GM18858 (cell line): ENCODE measurements around the gene GRM1.
"Not testable (repeated sequence)": the region's sequence is repeated elsewhere in the genome, so short reads cannot be mapped to it uniquely, and the experiment has no call there.

Experiments
- ATAC-seq: cut with Tn5 transposase; IDR thresholded peaks from one replicate; pipeline ENCODE4 v1.9.1; 2021; ENCODE audit not compliant: unreplicated experiment

Gene GRM1

DNA sequence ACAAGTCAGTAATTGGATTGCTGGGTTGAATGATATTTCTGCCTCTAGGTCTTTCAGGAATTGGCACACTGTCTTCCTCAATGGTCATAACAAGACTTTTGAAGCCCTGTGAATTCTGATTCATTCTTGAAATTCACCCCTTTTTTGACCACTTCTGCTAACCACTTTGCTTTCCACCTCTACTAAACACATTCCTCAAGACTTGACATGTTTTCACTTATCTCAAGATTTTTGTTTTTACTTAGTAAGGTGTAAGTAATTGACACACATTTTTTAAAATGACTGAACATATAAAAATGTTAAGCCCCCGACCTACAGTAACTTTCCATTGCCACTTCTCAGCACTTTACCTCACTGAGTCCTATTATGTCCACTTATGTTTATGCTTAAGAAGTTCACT, 239.1 kb downstream of the GRM1 start:
- ATAC-seq = no peak

DNA sequence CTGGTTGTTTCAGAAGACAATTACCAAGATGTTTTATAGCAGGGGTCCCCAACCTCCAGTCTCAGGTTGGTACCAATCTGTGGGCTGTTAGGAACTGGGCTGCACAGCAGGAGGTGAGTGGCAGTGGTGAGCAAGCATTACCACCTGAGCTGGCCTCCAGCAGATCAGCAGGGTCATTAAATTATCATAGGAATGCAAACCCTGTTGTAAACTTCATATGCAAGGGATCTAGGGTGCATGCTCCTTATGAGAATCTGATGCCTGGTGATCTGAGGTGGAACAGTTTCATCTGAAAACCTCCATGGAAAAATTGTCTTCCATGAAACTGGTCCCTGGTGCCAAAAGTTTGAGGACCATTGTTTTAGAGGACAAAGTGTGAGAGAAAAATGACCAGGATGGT, 240.6 kb downstream of the GRM1 start:
- ATAC-seq = no peak

- not testable (repeated sequence) for ATAC-seq
Observed at GRCh38 chr6:146271163-146271562, 242.3 kb downstream of the GRM1 start.

DNA sequence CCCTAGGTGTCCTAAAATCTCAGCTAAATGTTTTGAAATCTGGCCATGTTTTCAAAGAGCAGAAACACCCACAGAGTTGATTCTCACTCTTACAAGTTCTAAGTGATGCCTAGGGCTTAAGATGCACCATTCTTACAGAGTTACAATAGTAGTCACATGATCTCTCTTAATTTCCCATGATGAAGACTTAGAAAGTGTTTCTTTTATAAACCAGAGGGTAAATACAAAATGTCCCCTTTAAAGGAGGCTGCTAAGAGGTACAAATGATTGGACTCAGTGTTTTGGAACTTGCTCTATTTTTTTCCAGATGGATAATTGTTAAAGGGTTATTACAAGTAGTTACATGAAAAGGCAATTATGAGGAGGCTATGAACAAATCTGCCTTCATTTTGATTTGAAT, 244.6 kb downstream of the GRM1 start:
- ATAC-seq = no peak

DNA sequence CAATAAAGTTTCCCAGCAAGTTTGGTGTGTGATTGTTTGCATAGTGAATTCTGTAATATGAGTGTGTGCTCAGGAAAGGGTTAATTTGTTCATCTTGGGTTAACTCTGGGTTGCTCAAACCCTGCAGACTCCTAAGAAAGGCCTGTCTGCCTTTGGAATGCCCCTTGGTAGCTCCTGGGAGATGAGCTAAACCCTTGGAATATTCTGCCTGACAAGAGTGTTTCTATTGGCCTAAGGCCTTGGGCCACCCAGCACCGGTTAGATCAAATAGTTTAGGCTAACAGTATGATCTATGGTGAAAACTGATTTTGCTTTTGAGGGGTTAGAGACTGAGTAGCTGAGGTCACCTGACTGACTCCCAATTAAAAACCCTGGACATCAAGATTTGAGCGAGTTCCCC, 248.3 kb downstream of the GRM1 start:
- no peak for ATAC-seq

DNA sequence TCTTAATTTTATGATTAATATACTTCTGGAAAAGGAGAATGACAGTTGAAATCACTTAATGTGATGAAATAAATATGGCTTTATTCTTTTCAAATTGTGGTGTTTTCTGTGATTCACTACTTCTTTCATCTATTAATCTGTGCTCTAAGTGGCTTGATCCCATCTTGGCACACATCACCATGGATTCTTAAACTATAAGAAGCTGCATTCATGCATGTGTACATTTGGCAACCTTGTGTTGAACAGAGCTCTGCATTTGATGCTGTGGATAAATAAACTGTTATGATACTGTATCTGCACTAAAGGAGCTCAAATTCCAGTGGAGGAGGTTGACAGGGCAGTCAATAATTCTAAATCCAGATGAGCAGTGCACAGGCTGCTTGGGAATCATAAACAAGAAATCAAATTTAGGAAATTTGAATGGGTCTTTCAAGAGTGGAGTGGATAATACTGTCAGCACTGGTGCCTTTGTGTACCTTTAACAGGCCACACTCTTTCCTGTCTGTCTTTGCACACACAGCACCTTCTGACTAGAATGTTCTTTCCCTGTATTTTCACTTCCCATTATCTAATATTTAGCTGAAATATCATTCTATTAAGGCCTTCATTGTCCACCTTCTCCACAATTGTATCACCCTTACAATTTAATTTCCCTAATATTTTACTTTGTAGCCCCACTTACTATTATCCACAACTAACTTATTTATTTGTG, 252.9 kb downstream of the GRM1 start:
- no peak for ATAC-seq

DNA sequence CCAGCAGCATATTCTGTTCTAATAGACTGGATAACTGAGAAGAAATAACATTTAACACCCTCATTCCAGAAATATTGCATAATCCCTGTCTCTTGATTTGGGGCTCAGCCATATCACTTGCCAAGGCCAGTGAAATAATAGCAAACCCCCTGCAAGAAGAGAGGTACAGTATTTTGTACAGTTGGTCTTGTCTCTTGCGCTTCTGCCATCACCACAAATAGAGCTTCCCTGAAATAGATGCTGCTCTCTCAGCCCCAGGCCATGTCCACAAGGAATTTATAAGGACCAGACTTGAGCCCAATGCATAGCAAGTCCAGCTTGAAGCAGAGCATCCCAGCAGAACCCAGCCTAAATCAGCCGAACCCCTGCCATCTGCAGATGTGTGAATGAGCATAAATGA, 254.0 kb downstream of the GRM1 start:
- ATAC-seq = no peak

DNA sequence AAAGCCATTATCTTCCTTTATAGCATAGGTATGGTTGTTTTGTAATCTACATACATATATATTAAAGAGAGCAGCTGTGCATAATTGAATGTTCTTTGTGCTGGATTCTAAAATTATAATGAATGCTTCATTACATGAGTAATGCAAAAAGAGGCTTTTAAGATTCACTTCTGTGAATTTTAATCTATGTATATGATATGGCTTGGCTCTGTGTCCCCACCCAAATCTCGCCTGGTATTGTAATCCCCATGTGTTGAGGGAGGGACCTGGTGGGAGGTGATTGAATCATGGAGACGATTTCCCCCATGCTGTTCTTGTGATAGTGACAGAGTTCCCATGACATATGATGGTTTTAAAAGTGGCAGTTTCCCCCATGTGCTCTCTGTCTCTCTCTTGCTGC, 255.4 kb downstream of the GRM1 start:
- ATAC-seq = no peak

GRCh38 chr6:146286961-146287360, 258.1 kb downstream of the GRM1 start:
- ATAC-seq = no peak

DNA sequence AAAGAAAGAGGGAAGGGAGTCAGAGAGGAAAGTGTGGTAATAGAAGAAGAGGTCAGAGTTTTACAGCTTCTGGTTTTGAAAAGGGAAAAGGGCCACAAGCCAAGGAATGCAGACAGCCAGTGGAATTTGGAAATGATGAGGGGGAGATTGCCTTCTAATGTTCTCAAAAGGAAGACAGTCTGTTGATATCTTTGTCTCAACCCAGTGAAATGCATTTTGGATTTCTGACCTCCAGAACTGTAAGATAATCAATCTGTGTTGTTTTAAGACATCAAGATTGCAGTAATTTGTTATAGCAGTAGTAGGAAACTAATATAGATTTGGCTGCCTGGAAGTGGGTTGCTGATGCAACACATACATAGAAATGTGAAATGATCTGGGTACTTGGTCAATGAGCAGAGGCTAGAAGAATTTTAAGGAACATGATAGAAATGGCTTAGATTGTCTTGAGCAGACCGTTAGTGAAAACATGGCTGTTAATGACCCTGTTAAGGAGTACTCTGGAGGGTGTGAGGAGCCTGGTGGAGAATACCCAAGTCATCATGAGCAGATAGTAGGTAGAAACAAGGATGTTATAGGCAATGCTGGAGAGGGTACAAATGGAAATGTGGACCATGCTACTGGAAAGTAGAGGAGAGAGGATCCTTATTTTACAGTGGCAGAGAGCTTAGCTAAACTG, 259.0 kb downstream of the GRM1 start:
- no peak for ATAC-seq

DNA sequence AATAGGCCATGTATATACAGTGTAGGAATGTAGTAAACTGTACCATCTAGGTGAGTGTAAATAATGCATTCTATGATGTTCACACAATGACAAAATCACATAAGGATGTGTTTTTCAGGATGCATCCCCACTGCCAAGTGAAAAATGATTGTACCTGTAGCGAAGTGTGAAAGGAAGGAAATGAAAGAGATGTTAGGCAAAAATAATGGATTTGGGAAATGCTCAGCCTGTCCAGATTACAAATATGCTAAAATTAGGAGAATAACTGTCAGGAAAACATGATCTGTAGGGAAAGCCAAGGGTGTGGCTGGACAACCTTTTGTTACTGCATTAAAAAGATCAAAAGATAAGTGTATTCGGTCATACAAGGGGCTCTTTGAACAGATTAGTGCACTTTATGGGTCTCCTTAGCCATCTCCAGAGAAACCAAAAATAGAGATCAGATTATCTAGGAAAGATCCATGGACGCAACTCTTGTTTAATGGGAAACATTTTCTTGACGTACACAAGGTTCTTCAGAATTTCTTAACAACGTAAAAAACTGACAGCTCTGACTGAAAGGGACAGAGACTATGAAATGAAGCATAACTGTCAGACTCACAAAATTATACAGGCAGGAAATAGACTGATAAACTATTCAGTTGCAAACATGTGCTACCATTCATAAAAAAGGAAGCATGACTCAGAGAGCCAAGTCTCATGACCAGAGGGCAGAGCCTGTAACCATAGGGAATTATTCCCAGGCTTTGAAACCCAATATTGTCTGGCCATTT, 261.1 kb downstream of the GRM1 start:
- ATAC-seq = no peak

DNA sequence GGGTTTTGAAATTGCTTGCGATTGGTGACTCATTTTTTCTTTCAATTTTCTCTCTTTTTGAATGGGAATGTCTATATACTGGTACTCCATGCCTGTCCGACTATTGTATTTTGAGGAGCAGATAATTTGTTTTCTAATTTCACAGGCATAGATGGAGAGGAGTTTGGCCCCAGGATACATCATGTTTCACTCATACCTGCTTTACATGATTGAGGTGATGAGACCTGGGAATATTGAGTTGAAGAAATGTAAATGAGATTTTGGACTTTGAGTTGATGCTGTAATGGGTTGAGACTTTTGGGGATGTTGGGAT, 261.7 kb downstream of the GRM1 start:
- no peak for ATAC-seq

DNA sequence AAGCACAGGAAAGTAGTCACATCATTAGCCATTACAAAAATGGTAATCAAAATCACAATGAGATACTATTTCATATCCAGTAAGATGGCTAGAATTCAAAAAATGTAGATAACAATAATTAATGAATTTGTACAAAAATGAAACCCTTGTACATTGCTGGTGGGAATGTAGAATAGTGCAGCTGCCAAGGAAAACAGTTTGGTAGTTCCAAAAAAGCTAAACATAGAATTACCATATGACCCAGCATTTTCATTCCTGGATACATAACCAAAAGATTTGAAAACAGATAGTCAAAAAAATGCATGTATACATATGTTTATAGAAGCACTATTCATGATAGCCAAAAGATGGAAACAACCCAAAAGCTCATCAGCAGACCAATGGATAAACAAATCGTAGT, 263.6 kb downstream of the GRM1 start:
- no peak for ATAC-seq

GRCh38 chr6:146295695-146296094, 266.8 kb downstream of the GRM1 start:
- ATAC-seq = no peak

DNA sequence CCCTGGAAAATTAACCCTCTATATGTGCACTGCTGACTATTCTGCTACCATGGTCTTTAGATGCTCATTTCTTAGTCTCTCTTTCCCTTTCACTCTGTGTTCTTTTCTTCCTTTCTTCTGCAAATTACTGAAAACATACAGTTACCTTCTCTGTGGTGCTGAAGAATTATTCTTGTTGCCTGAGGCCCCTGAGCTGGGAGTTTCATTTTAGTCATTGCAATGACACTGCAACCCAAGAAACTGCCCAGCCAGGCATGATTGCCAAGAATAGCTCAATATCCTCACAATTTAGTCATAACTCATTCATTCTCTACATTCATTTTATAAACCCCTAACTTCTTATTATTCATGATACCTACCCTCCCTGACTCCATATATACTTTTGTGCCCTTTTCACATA, 269.0 kb downstream of the GRM1 start:
- ATAC-seq = no peak

GRCh38 chr6:146300521-146300920, 271.7 kb downstream of the GRM1 start:
- no peak for ATAC-seq

DNA sequence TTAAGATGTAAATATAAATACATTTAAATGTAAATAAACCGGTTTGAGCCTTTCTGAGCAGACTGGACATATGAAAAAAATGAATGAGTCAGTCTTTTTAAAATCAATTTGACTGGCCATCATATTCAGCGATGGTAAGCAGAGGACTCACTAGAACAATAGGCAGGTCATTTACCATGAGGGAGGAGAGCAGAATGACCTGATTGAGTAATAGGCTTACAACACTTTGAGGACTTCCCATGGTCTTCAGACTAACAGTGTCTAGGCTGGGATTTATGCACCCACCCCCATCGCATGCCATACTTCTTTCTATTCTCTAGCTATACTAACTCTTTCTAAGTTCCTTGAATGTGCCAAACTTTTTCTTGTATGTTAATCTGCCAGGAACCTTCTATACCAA, 272.9 kb downstream of the GRM1 start:
- ATAC-seq = no peak

DNA sequence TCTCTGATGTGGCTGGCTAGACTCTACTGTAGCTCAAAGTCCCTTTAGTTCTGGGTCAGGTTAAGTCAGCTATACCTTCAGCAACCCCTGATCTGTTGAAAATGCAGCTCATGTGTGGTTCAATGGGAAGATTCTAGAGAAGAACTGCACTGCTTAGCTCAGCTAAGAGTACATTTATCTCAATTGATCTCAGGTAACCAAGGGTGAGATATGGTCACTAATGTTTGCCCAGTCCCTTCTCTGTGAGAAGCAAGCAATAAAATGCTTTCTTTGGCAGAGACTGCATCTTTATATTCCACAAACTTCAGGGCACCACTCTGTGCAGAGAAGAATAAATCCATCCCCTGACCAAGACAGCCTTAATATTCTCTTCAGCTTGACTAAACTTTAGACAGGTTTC, 274.1 kb downstream of the GRM1 start:
- ATAC-seq = no peak

DNA sequence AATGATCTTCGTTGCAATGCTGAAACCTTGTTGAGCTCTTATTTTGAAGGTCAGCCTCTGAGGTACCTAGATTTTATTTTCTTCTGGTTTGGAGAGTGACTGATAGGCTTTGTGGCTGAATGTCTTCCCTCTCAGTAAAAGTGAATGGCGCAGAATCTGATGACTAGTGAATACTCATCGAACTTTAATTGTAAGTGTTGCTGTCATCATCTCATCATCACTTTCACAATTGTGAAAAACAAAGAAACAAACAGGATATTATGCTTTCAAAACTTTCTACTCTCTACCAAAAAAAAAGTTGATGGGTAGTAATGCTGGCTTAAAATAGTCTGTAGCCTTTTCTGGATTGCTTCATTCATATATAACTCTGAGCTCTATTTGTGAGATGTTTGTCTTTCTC, 275.3 kb downstream of the GRM1 start:
- ATAC-seq = no peak

- ATAC-seq = no peak
Observed at GRCh38 chr6:146305092-146305491, 276.2 kb downstream of the GRM1 start.

GRCh38 chr6:146305951-146306350, 277.1 kb downstream of the GRM1 start:
- ATAC-seq = no peak

DNA sequence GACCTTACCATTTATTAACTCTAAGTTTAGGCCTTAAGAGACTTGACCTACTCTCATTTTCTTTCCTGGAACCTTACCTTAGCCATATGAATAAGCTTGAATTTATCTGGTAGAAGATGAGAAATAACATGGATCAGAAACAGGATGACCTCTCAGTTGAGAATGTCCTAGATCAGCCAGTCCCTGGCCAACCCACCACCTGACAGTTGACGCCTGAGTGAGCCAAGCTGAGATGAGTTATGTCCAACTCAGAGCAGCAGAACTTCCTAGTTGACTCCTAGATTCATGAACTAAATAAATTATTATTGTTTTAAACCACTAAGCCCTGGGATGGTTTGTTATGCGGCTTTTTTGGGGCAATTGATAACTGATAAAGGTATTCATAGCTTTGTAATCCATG, 281.8 kb downstream of the GRM1 start:
- ATAC-seq = no peak
